CD4-positive, alpha-beta T cell treated with Interferon alpha-2 for 1 hour (primary cell): ENCODE measurements around the gene FHIP1B.
A peak's percentile ranks its signal among the peaks of the same experiment; 100 is the strongest.

Source experiments
- DNase-seq, 2 donors: peaks; one replicate each; pipeline ENCODE4 v3.0.0-alpha.2; 2020 to 2022

Gene FHIP1B

DNA sequence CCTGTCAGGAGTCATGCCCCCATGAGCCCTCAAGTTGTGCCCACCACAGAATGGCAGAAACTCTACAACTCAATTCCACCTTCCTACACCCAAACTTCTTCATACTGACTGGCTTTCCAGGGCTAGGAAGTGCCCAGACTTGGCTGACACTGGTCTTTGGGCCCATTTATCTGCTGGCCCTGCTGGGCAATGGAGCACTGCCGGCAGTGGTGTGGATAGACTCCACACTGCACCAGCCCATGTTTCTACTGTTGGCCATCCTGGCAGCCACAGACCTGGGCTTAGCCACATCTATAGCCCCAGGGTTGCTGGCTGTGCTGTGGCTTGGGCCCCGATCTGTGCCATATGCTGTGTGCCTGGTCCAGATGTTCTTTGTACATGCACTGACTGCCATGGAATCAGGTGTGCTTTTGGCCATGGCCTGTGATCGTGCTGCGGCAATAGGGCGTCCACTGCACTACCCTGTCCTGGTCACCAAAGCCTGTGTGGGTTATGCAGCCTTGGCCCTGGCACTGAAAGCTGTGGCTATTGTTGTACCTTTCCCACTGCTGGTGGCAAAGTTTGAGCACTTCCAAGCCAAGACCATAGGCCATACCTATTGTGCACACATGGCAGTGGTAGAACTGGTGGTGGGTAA lies 35.1 kb downstream of the FHIP1B start, which contains the start of gene OR52W1:
Gene OR52W1, plus strand, starts transcription at position 51 of the 637 bp plus-strand sequence. Its CDS starts 0 bp downstream, at position 51.
- DNase-seq: no peak

DNA sequence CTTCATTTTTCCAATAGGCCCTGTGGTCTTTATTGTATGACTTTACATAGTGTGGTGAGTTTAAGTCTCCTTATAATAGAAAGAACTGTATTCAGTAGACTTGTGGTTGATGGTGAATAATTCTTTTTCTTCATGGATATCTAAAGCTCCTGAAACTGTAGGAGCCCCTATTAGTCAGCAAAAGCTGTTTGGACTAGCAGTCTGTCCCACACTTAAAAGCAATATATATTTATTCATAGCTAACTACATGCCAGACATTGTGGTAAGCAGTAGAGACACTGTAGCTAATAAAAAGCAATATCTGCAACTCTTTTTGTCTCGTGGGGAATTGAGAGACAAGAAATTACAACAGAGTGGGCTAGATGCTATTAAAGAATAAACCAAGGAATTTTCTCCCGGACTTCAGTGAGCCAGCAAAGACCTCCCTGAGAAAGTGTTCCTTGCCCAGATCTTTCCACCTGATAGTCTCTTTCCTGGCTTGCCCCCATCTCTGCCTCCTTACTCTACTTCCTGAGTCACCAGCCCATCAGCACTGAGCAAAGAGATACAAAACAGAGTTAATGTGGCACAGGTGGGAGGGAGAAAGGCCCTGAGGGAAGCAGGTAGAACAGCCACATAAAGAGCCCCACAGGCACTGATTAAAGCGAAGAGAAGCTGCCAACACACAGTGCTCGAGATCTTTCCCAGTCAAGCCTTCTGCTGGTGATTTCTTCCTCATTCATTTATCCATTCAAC lies 36.8 kb downstream of the FHIP1B start:
- no peak for DNase-seq

DNA sequence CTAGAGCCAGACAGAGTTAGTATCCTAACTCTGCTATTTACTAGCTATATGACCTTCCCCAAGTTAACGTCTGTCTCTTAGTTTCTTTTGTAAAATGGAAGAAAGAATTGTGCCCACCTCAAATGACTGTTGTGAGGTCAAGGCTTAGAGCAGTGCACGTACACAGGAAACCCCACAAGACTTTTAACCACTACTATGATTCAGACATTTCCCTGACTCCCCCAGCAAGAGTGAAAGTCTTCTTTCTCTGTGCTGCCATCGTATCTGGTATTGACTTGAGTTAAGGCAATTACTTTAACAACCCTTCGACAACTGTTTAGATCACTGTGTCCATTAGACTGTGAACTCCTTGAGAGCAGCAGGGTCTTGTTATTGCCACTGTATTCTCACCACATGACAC lies 38.0 kb downstream of the FHIP1B start:
- peak in 1 of 2 donors; percentile 13 for DNase-seq

DNA sequence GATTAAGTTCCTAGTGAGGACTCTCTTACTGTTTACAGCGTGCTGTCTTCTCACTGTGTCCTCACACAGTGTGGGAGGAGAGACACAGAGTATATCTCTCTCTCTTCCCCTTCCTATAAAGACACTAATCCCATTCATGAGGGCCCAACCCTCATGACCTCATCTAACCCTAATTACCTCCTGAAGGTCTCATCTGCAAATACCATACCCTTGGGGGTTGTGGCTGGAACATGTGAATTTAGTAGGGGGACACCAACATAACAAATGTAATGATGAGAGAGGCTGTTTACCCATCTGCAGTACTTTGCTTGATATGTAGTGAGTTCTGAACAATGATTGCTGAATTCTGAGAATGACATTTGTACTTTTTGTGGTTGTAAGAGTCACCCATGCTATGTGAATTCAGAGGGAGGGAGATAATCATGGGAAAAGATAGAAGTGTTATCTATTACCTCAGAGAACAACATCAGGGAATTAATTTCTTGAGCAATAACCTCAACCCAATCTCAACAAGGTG lies 40.3 kb downstream of the FHIP1B start:
- no peak for DNase-seq

GRCh38 chr11:6191742-6192141 lies 42.7 kb downstream of the FHIP1B start:
- DNase-seq: peak in 1 of 2 donors; percentile 24

- DNase-seq: no peak
Observed at GRCh38 chr11:6175440-6175839, 59.0 kb downstream of the FHIP1B start.

- DNase-seq: no peak
Observed at GRCh38 chr11:6170226-6170625, 64.2 kb downstream of the FHIP1B start, which contains the start of gene OR52B2. Gene OR52B2 (minus strand): TSS chr11:6170326. CDS start chr11:6170326, 0 bp downstream.
